ENCODE data around the gene PTPRT. TPM values are rescaled to one million over a fixed set of nuclear protein-coding genes. Genes with fewer than 3 reads are reported as not detected.

The PTPRT gene
- total RNA-seq, 4 donors from 2014 or later = 0.04 TPM; not detected in 3

DNA sequence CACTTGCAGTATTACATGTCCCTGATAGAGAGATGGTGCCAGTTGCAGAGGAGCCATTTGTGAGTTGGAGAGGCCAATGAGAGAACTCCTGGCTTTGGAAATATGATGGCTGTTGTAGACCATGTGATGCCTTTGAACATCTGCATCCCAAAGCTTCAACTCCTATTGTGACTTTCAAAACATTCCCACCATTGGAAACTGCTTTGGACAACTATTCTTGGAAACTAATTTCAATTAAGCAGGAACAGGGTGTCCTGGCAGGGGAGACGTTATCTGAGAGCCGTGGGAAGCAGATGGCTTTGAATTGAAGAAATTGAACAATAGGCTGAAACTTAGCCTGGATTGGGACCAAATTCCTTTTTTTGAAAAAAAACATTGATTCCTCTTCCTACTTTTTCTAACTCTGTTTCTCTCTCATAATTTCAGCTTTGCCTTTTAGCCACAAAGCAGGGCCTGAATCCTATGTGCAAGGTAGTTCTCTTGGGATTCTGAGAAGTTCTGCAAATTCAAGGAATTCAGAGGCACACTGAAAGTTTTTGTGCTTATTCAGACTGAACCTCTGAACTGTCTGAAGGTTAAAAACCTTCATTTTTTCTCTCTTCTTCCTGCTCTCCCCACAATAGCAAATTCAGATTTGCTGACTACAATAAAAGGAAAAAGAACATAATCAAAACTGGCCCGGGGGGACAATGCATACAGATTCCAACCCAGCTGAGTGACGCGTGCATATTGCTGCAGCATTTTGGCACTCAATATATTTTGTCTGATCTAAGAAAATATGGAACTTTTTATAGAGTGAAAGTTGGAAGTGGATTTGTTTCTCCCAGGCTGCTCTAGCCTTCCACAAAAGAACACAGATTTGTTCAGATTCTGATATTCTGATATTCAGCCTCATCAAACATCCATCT, 851.2 kb downstream of the PTPRT start:
- Histone ChIP-seq H3K4me1 (no peaks in the 10 kb centered on the region), H3K36me3 (no peaks in the 10 kb centered on the region), H3K4me3 (no peak overlapping the region), H3K27me3 (no peaks in the 10 kb centered on the region), H3K27ac (no peak overlapping the region), H3K9me3 (no peaks in the 10 kb centered on the region)
- WGBS, 2 donors (ENCODE audit: low coverage in 1 of 2) = 43 to 48% methylated on average over 4 to 5 of the region's 5 CpGs
- ATAC-seq = peak; percentile 68
- peak; percentile 16 for TF ChIP-seq POLR2AphosphoS5 (IDR thresholded peaks at IDR 0.05)
- TF ChIP-seq POLR2A (IDR thresholded peaks at IDR 0.05) = no peak

DNA sequence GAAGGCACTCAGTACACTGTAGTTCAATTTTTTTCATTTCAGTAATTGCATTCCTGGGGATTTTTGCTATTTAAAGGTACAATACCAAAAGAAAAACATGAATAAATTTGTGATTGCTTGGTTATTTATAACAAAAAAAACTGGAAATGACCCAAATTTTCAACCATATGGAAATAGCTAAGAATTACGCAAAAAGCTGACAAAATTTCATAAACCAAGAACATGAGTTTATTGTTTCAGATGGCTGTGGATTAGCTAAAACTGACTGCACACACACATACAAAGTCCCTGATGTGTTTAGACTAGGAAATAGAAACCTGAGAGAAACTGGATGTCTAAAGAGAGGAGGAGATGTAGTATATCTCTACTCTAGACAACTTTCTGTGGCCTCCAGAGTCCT, 853.1 kb downstream of the PTPRT start:
- WGBS, 2 donors (ENCODE audit: low coverage in 1 of 2) = 25 to 71% methylated on average over 1 of the region's 1 CpG
- H3K27me3 ChIP-seq = no peaks in the 10 kb centered on the region

DNA sequence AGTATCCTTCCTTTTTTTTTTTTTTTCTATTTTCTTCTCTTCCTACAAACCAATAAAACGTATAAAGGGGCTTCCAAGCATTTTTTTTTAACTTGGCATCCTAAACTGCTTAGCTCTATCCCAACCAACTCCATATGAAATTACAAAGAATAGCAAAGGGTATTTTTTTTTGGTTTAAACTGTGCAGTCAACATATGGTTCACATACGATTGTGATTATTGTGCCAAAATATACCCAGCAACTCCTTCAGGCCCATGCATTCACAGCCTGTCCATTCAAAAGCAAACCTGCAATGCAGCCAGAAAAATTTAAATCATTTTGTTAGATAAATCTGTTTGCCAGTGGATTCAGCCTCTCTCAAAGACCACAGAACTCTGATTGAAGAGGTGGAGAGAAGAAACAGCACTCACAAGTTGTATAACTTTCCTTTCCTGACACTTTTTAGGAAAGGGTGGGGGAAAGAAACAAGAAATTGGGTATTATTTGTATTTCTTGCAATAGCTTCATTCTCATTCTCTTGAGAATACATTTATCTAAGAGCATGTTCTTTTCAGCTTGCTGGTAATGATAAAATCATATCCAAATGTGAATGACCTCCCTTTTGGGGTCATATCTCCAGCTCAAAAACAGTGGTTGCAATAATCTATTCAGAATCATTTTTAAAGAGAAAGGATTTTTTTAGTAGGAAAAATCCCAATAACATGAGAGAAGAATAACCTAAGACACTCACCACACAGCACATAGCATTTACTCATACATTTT, 870.3 kb downstream of the PTPRT start:
- TF ChIP-seq POLR2AphosphoS5 (IDR thresholded peaks at IDR 0.05) = no peak
- no peak for TF ChIP-seq EP300 (IDR thresholded peaks at IDR 0.05)
- TF ChIP-seq POLR2A (IDR thresholded peaks at IDR 0.05) = no peak
- TF ChIP-seq, protein P1, sequence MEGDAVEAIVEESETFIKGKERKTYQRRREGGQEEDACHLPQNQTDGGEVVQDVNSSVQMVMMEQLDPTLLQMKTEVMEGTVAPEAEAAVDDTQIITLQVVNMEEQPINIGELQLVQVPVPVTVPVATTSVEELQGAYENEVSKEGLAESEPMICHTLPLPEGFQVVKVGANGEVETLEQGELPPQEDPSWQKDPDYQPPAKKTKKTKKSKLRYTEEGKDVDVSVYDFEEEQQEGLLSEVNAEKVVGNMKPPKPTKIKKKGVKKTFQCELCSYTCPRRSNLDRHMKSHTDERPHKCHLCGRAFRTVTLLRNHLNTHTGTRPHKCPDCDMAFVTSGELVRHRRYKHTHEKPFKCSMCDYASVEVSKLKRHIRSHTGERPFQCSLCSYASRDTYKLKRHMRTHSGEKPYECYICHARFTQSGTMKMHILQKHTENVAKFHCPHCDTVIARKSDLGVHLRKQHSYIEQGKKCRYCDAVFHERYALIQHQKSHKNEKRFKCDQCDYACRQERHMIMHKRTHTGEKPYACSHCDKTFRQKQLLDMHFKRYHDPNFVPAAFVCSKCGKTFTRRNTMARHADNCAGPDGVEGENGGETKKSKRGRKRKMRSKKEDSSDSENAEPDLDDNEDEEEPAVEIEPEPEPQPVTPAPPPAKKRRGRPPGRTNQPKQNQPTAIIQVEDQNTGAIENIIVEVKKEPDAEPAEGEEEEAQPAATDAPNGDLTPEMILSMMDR (IDR thresholded peaks at IDR 0.05) = no peak
- Histone ChIP-seq H3K4me3 (no peak overlapping the region), H3K36me3 (no peaks in the 10 kb centered on the region), H3K9me3 (no peaks in the 10 kb centered on the region), H3K4me1 (no peaks in the 10 kb centered on the region), H3K27ac (no peak overlapping the region), H3K27me3 (no peaks in the 10 kb centered on the region)
- ATAC-seq = no peak
- 33 to 42% methylated on average over 1 to 2 of the region's 2 CpGs for WGBS, 2 donors (ENCODE audit: low coverage in 1 of 2)

More for the DNA sequence above, 853.1 kb downstream of the PTPRT start:
- H3K27ac ChIP-seq = no peak overlapping the region
- H3K4me3 ChIP-seq = no peak overlapping the region
- TF ChIP-seq POLR2A (IDR thresholded peaks at IDR 0.05) (no peak), POLR2AphosphoS5 (IDR thresholded peaks at IDR 0.05) (no peak), EP300 (IDR thresholded peaks at IDR 0.05) (no peak)
- TF ChIP-seq, protein P1 (IDR thresholded peaks at IDR 0.05) = no peak
- no peaks in the 10 kb centered on the region for H3K36me3 ChIP-seq
- no peaks in the 10 kb centered on the region for H3K9me3 ChIP-seq
- H3K4me1 ChIP-seq = no peaks in the 10 kb centered on the region
- no peak for ATAC-seq

DNA sequence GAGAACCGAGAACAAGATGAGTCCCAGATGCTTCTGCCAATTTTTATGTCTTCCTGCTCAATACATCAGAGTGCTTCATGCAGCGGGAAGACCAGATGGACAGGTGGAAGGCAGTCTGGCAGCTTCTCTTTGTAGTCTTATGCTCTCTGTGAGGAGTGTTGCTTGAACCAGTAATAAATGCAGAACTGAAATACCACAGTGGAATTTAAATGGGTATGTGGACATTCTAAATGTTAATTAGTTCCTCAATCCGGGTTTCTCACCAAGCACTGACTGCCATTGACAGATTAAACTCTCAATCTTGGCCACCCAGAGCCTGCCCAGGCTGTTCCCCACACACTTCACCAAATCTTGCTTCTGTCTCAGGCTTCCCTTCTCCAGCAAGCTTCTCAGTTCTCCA, 876.0 kb downstream of the PTPRT start:
- Histone ChIP-seq H3K27me3 (no peaks in the 10 kb centered on the region), H3K4me1 (no peaks in the 10 kb centered on the region), H3K4me3 (no peak overlapping the region), H3K9me3 (no peaks in the 10 kb centered on the region), H3K27ac (no peak overlapping the region), H3K36me3 (no peaks in the 10 kb centered on the region)
- TF ChIP-seq POLR2A (IDR thresholded peaks at IDR 0.05) (no peak), EP300 (IDR thresholded peaks at IDR 0.05) (no peak), POLR2AphosphoS5 (IDR thresholded peaks at IDR 0.05) (no peak)
- TF ChIP-seq, protein P1 (IDR thresholded peaks at IDR 0.05) = no peak
- WGBS, 2 donors (ENCODE audit: low coverage in 1 of 2) = 78 to 80% methylated on average over 2 to 3 of the region's 3 CpGs
- ATAC-seq = no peak

DNA sequence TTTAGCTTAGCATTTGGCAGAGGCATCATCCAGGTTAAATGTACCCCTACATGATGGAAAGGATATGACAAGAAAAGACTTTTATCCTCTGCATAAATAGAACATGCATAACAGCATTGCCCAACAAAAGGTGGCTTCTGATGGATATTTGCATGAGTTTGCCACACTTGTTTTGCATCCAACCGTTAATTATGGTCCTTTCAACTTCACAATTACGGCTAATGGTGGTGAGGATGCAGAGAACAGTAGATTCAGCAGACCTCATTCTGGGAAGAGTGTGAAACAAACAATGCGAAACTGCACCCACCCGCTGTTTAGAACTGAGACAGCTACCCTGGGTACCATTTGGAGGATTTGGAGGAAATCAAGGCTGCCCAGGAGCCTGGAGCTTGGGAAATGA, 880.7 kb downstream of the PTPRT start:
- H3K9me3 ChIP-seq = no peaks in the 10 kb centered on the region
- TF ChIP-seq POLR2A (IDR thresholded peaks at IDR 0.05) (no peak), EP300 (IDR thresholded peaks at IDR 0.05) (no peak), POLR2AphosphoS5 (IDR thresholded peaks at IDR 0.05) (no peak)
- TF ChIP-seq, protein P1 (IDR thresholded peaks at IDR 0.05) = no peak
- H3K36me3 ChIP-seq = no peaks in the 10 kb centered on the region
- no peaks in the 10 kb centered on the region for H3K4me1 ChIP-seq
- no peak overlapping the region for H3K4me3 ChIP-seq
- H3K27me3 ChIP-seq = no peaks in the 10 kb centered on the region
- no peak for ATAC-seq
- no peak overlapping the region for H3K27ac ChIP-seq
- WGBS, 2 donors (ENCODE audit: low coverage in 1 of 2) = 65 to 77% methylated on average over 4 of the region's 4 CpGs

All from gastroesophageal sphincter (tissue), 4 donors.